A549 (cell line): Measurements from ENCODE around the gene COL16A1.

ENCODE experiments used
- BHLHE40 ChIP-seq: IDR thresholded peaks from 2 replicates; pipeline ENCODE4 v1.6.1; 2012; ENCODE audit warnings: low read depth, low read length, inconsistent platforms
- MAFK ChIP-seq: fragments of 450-650 bp; IDR thresholded peaks from 2 replicates; pipeline ENCODE4 v1.6.1; 2014; ENCODE audit not compliant: partially characterized antibody
- POLR2A ChIP-seq: IDR thresholded peaks from 2 replicates; pipeline ENCODE4 v1.6.1; 2012; ENCODE audit warnings: mild to moderate bottlenecking, low read length
- RAD21 ChIP-seq, 2 experiments: fragments of >200 bp in 1 of 2; sonication (Bioruptor Twin) in 1 of 2; formaldehyde crosslinking in 1 of 2; IDR thresholded peaks in 1 of 2; conservative IDR thresholded peaks in 1 of 2; 2 replicates in 1 of 2; 3 replicates in 1 of 2; pipeline ENCODE4 v1.6.1; 2012 to 2018; ENCODE audit warnings: inconsistent platforms in 1 of 2
- TF ChIP-seq, protein P1 (sequence below): fragments of >200 bp; sonication (Bioruptor Twin); formaldehyde crosslinking; IDR thresholded peaks from 3 replicates; pipeline ENCODE4 v1.5.1; 2016

DNA sequence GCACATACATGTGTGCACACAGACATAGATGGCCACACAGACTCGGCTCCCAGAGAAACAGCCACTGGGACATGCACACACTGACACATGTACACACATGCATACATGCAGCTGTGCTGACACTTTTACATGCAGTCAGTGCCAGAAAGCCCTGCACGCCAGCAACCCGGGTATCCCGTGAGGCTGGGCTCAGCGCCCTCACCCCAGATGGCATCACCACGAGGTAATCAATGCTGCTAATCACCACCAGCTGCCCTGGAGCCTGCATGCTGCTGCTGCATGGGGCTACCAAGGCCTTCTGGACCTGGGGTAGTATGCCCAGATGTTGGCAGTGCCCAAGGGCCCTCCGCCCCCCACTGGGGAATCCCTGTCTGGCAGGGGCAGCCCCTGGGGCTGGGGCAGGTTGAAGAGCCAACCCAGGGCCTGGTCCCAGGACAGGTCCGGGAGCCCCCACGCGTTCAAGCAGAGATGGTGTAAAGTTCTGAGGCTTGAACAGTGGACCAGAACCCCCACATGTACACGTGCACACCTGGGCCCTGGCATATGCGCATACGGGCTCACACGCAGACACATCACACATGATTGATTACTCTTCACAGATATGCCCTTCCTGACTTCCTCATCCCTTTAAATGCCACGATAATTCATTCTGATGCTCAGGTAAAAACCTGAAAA is 2.7 kb upstream of the COL16A1 start:
- TF ChIP-seq MAFK (no peak), RAD21 (conservative IDR thresholded peaks at IDR 0.05 in 1 of 2, IDR thresholded peaks at IDR 0.05 in 1 of 2) (no peak), BHLHE40 (no peak), POLR2A (no peak)
- TF ChIP-seq, protein P1, sequence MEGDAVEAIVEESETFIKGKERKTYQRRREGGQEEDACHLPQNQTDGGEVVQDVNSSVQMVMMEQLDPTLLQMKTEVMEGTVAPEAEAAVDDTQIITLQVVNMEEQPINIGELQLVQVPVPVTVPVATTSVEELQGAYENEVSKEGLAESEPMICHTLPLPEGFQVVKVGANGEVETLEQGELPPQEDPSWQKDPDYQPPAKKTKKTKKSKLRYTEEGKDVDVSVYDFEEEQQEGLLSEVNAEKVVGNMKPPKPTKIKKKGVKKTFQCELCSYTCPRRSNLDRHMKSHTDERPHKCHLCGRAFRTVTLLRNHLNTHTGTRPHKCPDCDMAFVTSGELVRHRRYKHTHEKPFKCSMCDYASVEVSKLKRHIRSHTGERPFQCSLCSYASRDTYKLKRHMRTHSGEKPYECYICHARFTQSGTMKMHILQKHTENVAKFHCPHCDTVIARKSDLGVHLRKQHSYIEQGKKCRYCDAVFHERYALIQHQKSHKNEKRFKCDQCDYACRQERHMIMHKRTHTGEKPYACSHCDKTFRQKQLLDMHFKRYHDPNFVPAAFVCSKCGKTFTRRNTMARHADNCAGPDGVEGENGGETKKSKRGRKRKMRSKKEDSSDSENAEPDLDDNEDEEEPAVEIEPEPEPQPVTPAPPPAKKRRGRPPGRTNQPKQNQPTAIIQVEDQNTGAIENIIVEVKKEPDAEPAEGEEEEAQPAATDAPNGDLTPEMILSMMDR: no peak
